GM04504 (cell line): Measurements from ENCODE around the gene ZMYM1.
"Not testable (repeated sequence)": the region's sequence is repeated elsewhere in the genome, so short reads cannot be mapped to it uniquely, and the experiment has no call there.

ENCODE experiments used
- DNase-seq: peaks from one replicate; pipeline ENCODE4 v3.0.0-alpha.2; 2012; ENCODE audit warnings: low read depth

Gene ZMYM1

GRCh38 chr1:35076426-35076825 lies 2.8 kb upstream of the ZMYM1 start:
- not testable (repeated sequence) for DNase-seq

- no peak for DNase-seq
Observed at GRCh38 chr1:35080171-35080854, 1.1 kb downstream of the ZMYM1 start.

- DNase-seq = no peak
Observed at GRCh38 chr1:35085421-35085820, 6.2 kb downstream of the ZMYM1 start.

GRCh38 chr1:35097224-35097623 lies 18.0 kb downstream of the ZMYM1 start:
- DNase-seq = peak; percentile 23

DNA sequence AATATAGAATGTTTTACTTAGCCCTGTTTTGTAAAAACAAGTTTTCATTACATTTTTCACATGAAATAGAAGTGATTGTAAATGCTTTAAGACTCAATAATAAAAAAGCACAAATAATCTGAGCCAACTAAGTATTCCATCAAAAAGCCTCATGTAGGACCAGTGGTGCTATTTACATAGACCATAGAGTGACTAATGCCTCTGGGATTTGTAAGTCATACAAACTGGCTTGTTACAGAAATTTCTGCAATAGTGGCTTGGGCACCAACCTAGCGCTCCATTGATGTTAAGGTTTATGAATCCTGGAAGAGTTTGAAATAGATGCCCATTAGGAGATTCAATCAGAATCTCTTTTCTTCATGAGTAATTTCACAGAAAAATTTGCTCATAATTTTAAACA lies 31.9 kb downstream of the ZMYM1 start:
- DNase-seq = peak; percentile 24

DNA sequence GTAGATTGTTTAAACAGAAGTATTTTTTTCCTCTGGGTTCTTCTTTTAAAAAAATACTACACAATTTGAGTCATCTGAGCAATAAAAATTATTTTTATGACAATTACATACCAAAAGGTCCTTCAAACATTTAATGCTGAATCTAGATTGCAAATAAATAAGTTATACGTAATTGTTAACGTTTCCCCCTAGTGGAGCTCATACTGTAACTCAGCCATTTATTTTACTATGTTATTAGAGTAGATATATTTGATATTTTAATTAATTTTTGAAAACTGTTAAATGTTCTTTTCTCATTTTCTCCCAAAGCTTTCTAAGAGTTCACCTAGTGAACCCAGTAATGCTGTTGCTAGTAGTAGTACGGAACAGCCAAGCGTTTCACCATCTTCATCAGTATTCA lies 33.5 kb downstream of the ZMYM1 start:
- no peak for DNase-seq

GRCh38 chr1:35115459-35116383 lies 36.5 kb downstream of the ZMYM1 start:
- DNase-seq = no peak

GRCh38 chr1:35120458-35121133 lies 41.4 kb downstream of the ZMYM1 start:
- no peak for DNase-seq

GRCh38 chr1:35122311-35122710 lies 43.1 kb downstream of the ZMYM1 start:
- no peak for DNase-seq

- DNase-seq = no peak
Observed at GRCh38 chr1:35126546-35126945, 47.4 kb downstream of the ZMYM1 start.

- no peak for DNase-seq
Observed at GRCh38 chr1:35129080-35129479, 49.9 kb downstream of the ZMYM1 start.

DNA sequence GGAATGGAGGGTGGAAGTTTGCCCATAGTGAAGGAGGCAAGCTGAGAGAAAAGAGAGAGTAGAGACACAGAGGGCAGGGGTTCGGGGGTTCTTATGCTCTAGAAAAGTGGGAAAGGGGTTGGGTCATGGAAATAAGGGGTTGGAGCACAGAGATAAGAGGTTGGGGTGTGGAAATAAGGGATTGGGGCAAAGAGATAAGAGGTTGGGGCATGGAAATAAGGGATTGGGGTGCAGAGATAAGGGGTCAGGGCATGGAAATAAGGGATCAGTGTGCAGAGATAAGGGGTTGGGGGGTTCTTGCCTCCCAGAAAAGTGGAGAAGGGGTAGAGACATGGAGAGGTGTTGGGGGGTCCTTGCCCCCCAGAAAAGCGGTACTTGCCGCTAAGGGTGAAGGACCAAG lies 57.6 kb downstream of the ZMYM1 start:
- DNase-seq = no peak

- DNase-seq = not testable (repeated sequence)
Observed at GRCh38 chr1:35137590-35137989, 58.4 kb downstream of the ZMYM1 start.

GRCh38 chr1:35142294-35142693 lies 63.1 kb downstream of the ZMYM1 start:
- DNase-seq = not testable (repeated sequence)

GRCh38 chr1:35142728-35143127 lies 63.5 kb downstream of the ZMYM1 start:
- DNase-seq = not testable (repeated sequence)

GRCh38 chr1:35143737-35144508 lies 64.7 kb downstream of the ZMYM1 start:
- DNase-seq = no peak

GRCh38 chr1:35145892-35146549 lies 66.8 kb downstream of the ZMYM1 start:
- not testable (repeated sequence) for DNase-seq

GRCh38 chr1:35151220-35151619 lies 72.0 kb downstream of the ZMYM1 start:
- DNase-seq = no peak

DNA sequence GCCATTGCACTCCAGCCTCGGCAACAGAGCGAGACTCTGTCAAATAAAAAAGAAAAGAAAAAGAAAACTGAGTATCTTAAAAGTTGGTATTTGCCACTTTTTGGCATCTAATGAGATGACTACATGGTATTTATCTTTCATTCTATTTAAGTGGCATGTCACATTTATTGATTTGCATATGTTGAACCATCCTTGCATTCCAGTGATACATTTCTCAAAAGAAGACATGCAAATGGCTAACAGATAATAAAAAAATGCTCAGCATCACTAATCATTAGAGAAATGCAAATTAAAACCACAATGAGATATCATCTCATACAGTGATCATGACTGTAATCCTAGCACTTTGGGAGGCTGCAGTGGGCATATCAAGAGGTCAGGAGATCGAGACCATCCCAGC lies 85.7 kb downstream of the ZMYM1 start:
- no peak for DNase-seq
